ENCODE measurements around the gene LMF1. TPM values are rescaled to one million over a fixed set of nuclear protein-coding genes. Genes with fewer than 3 reads are reported as not detected.

Gene LMF1
- total and polyA plus RNA-seq, 3 donors from 2014 or later, result 12.5 to 83.4 (median 66.6) TPM

DNA sequence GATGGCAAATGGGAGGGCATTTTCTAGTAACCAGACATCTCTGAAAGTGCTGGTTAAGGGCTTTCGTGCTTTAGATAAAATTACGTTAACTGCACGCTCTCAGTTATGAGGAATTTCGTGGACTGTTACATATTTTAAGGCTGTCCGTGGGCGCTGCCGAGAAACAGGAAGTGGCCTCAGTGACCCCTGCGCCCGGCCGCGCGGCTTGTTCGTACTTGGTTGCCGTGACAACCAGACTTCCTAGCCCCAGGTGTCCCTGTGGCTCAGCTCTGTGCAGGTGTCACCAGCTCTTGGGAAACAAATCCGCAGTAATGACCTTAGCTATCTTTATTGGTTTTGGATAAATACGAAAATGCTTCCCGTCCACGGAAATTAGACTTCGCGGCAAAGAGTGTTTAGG is 52.7 kb downstream of the LMF1 start:
- no peak for DNase-seq
- no peaks in the 10 kb centered on the region for H3K27me3 ChIP-seq
- WGBS, 2 donors, result 87 to 89% methylated on average over 20 of the region's 20 CpGs
- H3K9me3 ChIP-seq, result no peaks in the 10 kb centered on the region
- no peak overlapping the region for H3K27ac ChIP-seq
- no peak for TF ChIP-seq POLR2A (IDR thresholded peaks at IDR 0.05)
- TF ChIP-seq, protein P1, sequence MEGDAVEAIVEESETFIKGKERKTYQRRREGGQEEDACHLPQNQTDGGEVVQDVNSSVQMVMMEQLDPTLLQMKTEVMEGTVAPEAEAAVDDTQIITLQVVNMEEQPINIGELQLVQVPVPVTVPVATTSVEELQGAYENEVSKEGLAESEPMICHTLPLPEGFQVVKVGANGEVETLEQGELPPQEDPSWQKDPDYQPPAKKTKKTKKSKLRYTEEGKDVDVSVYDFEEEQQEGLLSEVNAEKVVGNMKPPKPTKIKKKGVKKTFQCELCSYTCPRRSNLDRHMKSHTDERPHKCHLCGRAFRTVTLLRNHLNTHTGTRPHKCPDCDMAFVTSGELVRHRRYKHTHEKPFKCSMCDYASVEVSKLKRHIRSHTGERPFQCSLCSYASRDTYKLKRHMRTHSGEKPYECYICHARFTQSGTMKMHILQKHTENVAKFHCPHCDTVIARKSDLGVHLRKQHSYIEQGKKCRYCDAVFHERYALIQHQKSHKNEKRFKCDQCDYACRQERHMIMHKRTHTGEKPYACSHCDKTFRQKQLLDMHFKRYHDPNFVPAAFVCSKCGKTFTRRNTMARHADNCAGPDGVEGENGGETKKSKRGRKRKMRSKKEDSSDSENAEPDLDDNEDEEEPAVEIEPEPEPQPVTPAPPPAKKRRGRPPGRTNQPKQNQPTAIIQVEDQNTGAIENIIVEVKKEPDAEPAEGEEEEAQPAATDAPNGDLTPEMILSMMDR (IDR thresholded peaks at IDR 0.05), result no peak
- intact Hi-C loops (cut with DNase I; ENCODE audit: low total_unique reads), result no loop called here
- no peak overlapping the region for H3K4me3 ChIP-seq
- no peaks in the 10 kb centered on the region for H3K4me1 ChIP-seq
- no peaks in the 10 kb centered on the region for H3K36me3 ChIP-seq (ENCODE audit: low read depth, missing control alignments)

DNA sequence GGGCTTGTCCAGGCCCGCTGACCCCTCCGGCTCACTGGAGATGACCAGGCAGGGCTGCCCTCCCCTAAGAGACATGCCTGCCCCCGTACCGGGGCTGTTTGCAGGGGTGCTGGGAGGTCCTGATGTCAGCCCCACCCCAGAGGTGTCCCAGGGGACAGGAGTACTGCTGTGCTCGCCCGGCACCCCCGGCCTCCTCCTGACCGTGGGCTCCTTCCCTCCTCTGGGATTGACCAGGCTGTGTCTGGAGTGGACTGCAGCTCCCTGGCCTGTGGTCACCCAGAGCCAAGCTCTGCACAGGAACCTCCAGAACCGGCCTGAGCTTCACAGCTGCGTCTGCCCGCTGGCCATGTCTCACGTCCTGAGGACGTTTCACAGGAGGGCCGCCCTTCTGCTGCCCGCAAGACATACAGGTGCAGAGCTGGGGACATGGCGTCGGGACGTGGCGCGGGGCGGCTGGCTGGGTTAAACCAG is 53.2 kb downstream of the LMF1 start:
- no peak for DNase-seq
- no peaks in the 10 kb centered on the region for H3K9me3 ChIP-seq
- no peak overlapping the region for H3K27ac ChIP-seq
- no peaks in the 10 kb centered on the region for H3K36me3 ChIP-seq (ENCODE audit: low read depth, missing control alignments)
- intact Hi-C loops (cut with DNase I; ENCODE audit: low total_unique reads), result no loop called here
- H3K4me3 ChIP-seq, result no peak overlapping the region
- TF ChIP-seq POLR2A (IDR thresholded peaks at IDR 0.05), result no peak
- TF ChIP-seq, protein P1 (IDR thresholded peaks at IDR 0.05), result no peak
- no peaks in the 10 kb centered on the region for H3K27me3 ChIP-seq
- whole genome bisulfite sequencing, 2 donors, result 94% methylated on average over 11 to 21 of the region's 21 CpGs
- H3K4me1 ChIP-seq, result no peaks in the 10 kb centered on the region

DNA sequence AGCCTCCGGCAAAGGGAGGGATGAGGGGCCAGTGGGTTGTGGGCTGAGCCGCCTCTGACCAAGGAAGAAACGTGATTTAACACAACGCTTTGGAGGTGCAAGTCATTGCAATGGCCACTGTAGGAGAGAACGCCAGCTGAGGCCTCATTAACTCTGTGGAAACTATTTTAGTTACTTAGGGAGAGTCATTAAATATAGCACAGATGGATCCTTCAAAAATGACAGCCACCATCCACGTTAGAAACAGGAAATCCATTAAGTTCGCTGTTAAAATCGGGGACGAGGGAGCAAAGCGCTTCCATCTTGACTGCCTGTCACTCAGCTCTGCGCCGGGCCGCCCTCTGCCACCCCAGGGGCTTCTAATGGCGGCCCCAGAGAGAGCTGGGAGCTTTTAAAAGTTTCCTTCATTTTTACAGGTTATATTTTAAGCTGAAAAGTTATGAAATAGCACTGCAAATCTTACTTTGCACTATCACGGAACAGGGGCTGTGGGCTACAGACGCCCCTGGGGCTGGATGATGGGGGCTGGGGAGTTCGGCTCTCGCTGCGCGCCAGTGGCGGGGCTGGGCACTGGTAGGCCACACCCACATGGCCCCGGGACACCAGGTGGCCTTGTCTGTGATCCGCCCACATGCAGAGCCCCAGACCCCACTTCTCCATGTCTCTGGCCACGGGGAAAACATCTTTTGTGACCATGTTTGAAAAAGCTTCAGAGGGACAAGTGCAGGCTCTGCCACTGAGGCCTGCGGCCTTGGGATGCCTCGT is 54.6 kb downstream of the LMF1 start:
- DNase-seq, result no peak
- no peaks in the 10 kb centered on the region for H3K27me3 ChIP-seq
- no peak for TF ChIP-seq POLR2A (IDR thresholded peaks at IDR 0.05)
- TF ChIP-seq, protein P1 (IDR thresholded peaks at IDR 0.05), result no peak
- intact Hi-C loops (cut with DNase I; ENCODE audit: low total_unique reads), result no loop called here
- H3K27ac ChIP-seq, result no peak overlapping the region
- no peaks in the 10 kb centered on the region for H3K9me3 ChIP-seq
- H3K4me1 ChIP-seq, result no peaks in the 10 kb centered on the region
- 92 to 93% methylated on average over 24 to 26 of the region's 26 CpGs for WGBS, 2 donors
- H3K4me3 ChIP-seq, result no peak overlapping the region
- H3K36me3 ChIP-seq (ENCODE audit: low read depth, missing control alignments), result no peaks in the 10 kb centered on the region

DNA sequence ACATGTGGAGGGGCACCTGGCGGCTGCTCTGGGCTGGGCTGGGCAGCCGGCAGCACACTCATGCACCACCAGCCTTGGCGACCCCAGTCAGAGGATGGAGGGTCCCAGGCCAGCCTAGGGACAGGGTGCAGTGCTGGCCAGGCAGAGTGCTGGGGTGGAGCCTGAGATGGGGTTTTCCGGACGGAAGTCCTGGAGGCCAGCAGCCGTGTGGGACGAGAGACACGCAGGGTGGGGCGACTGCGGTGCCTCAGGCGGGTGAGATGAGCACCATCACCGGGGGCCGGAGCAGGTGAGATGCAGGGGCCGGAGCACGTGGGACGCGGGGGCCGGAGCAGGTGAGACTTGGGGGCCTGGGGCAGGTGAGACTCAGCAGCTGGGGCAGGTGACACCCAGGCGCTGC is 55.2 kb downstream of the LMF1 start:
- no peaks in the 10 kb centered on the region for H3K4me1 ChIP-seq
- H3K36me3 ChIP-seq (ENCODE audit: low read depth, missing control alignments), result no peaks in the 10 kb centered on the region
- no peak overlapping the region for H3K4me3 ChIP-seq
- intact Hi-C loops (cut with DNase I; ENCODE audit: low total_unique reads), result no loop called here
- H3K27ac ChIP-seq, result no peak overlapping the region
- no peak for DNase-seq
- no peaks in the 10 kb centered on the region for H3K27me3 ChIP-seq
- TF ChIP-seq, protein P1 (IDR thresholded peaks at IDR 0.05), result no peak
- no peak for TF ChIP-seq POLR2A (IDR thresholded peaks at IDR 0.05)
- 96 to 97% methylated on average over 13 to 19 of the region's 19 CpGs for WGBS, 2 donors
- H3K9me3 ChIP-seq, result no peaks in the 10 kb centered on the region

DNA sequence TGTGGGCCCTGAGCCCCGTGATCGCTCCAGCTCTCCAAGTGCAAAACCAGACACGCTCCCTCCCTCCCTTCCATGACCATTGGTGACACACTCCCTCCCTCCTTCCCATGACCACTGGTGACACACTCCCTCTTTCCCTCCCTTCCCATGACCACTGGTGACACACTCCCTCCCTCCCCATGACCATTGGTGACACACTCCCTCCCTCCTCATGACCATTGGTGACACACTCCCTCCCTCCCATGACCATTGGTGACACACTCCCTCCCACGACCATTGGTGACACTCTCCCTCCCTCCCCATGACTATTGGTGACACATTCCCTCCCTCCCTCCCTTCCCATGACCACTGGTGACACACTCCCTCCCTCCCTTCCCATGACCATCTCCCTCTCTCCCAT is 56.3 kb downstream of the LMF1 start:
- no peak for TF ChIP-seq POLR2A (IDR thresholded peaks at IDR 0.05)
- TF ChIP-seq, protein P1 (IDR thresholded peaks at IDR 0.05), result no peak
- H3K4me1 ChIP-seq, result no peaks in the 10 kb centered on the region
- H3K27ac ChIP-seq, result no peak overlapping the region
- H3K27me3 ChIP-seq, result no peaks in the 10 kb centered on the region
- no peak overlapping the region for H3K4me3 ChIP-seq
- no peaks in the 10 kb centered on the region for H3K9me3 ChIP-seq
- H3K36me3 ChIP-seq (ENCODE audit: low read depth, missing control alignments), result no peaks in the 10 kb centered on the region
- no peak for DNase-seq
- WGBS, 2 donors, result 89% methylated on average over 4 of the region's 4 CpGs
- intact Hi-C loops (cut with DNase I; ENCODE audit: low total_unique reads), result no loop called here
